ENCODE measurements around the gene PTPRG.

The PTPRG gene

GRCh38 chr3:62287392-62287927, 726.1 kb downstream of the PTPRG start:
- no peak overlapping the region for H4K91ac ChIP-seq (ENCODE audit: low read depth, low read length)
- H2BK5ac ChIP-seq (ENCODE audit: low read depth, low read length, poor library complexity): no peak overlapping the region
- no peak overlapping the region for H4K8ac ChIP-seq (ENCODE audit: low read depth, low read length)
- H3K23ac ChIP-seq (ENCODE audit: low read length): no peak overlapping the region
- H3K4me3 ChIP-seq (ENCODE audit: low read depth, low read length): no peak overlapping the region
- H3K4me2 ChIP-seq (ENCODE audit: low read length): no peak overlapping the region
- no peak overlapping the region for H2BK120ac ChIP-seq (ENCODE audit: insufficient read depth, low read length, poor library complexity)
- no peak overlapping the region for H2BK12ac ChIP-seq (ENCODE audit: low read length)
- no peak for DNase-seq
- H4K12ac ChIP-seq (ENCODE audit: low read depth, low read length): no peak overlapping the region
- no peaks in the 10 kb centered on the region for H3K27me3 ChIP-seq (ENCODE audit: insufficient read depth, low read length)
- H2AFZ ChIP-seq (ENCODE audit: insufficient read depth, low read length, poor library complexity): no peak overlapping the region
- H3K18ac ChIP-seq (ENCODE audit: low read length): no peak overlapping the region
- WGBS (ENCODE audit: extremely low coverage, insufficient coverage, insufficient read length): no CpG with 5 or more reads among the region's 4 CpGs
- H3K14ac ChIP-seq (ENCODE audit: low read length): no peak overlapping the region
- H3K79me2 ChIP-seq (ENCODE audit: control insufficient read depth, insufficient read depth, low read length, poor library complexity): no peaks in the 10 kb centered on the region
- H3K4ac ChIP-seq (ENCODE audit: low read depth, low read length): no peak overlapping the region
- no peaks in the 10 kb centered on the region for H3K4me1 ChIP-seq (ENCODE audit: control insufficient read depth in 1 of 2, insufficient read depth in 2 of 2, low read length in 2 of 2)
- H2AK5ac ChIP-seq (ENCODE audit: low read length): no peak overlapping the region
- H3K9ac ChIP-seq (ENCODE audit: low read length): no peak overlapping the region
- H3K79me1 ChIP-seq (ENCODE audit: low read length): no peaks in the 10 kb centered on the region
- no peaks in the 10 kb centered on the region for H3K9me3 ChIP-seq (ENCODE audit: insufficient read depth, low read depth, low read length)
- no peak overlapping the region for H3K27ac ChIP-seq (ENCODE audit: low read depth, low read length)
- H3K36me3 ChIP-seq (ENCODE audit: control insufficient read depth in 1 of 2, insufficient read depth in 2 of 2, low read length in 2 of 2): no peaks in the 10 kb centered on the region

- H2BK120ac ChIP-seq (ENCODE audit: insufficient read depth, low read length, poor library complexity): no peak overlapping the region
- H3K4me2 ChIP-seq (ENCODE audit: low read length): no peak overlapping the region
- no peaks in the 10 kb centered on the region for H3K79me1 ChIP-seq (ENCODE audit: low read length)
- H3K4ac ChIP-seq (ENCODE audit: low read depth, low read length): no peak overlapping the region
- no peaks in the 10 kb centered on the region for H3K79me2 ChIP-seq (ENCODE audit: control insufficient read depth, insufficient read depth, low read length, poor library complexity)
- no peak for DNase-seq
- H3K18ac ChIP-seq (ENCODE audit: low read length): no peak overlapping the region
- H4K8ac ChIP-seq (ENCODE audit: low read depth, low read length): no peak overlapping the region
- H3K9me3 ChIP-seq (ENCODE audit: insufficient read depth, low read depth, low read length): no peaks in the 10 kb centered on the region
- H2AFZ ChIP-seq (ENCODE audit: insufficient read depth, low read length, poor library complexity): no peak overlapping the region
- H4K12ac ChIP-seq (ENCODE audit: low read depth, low read length): no peak overlapping the region
- H3K27ac ChIP-seq (ENCODE audit: low read depth, low read length): no peak overlapping the region
- H3K23ac ChIP-seq (ENCODE audit: low read length): no peak overlapping the region
- H4K91ac ChIP-seq (ENCODE audit: low read depth, low read length): no peak overlapping the region
- H3K36me3 ChIP-seq (ENCODE audit: control insufficient read depth in 1 of 2, insufficient read depth in 2 of 2, low read length in 2 of 2): no peaks in the 10 kb centered on the region
- no CpG with 5 or more reads among the region's 2 CpGs for WGBS (ENCODE audit: extremely low coverage, insufficient coverage, insufficient read length)
- H2BK5ac ChIP-seq (ENCODE audit: low read depth, low read length, poor library complexity): no peak overlapping the region
- H3K9ac ChIP-seq (ENCODE audit: low read length): no peak overlapping the region
- no peaks in the 10 kb centered on the region for H3K4me1 ChIP-seq (ENCODE audit: control insufficient read depth in 1 of 2, insufficient read depth in 2 of 2, low read length in 2 of 2)
- no peak overlapping the region for H3K14ac ChIP-seq (ENCODE audit: low read length)
- no peak overlapping the region for H3K4me3 ChIP-seq (ENCODE audit: low read depth, low read length)
- no peak overlapping the region for H2AK5ac ChIP-seq (ENCODE audit: low read length)
- no peaks in the 10 kb centered on the region for H3K27me3 ChIP-seq (ENCODE audit: insufficient read depth, low read length)
- H2BK12ac ChIP-seq (ENCODE audit: low read length): no peak overlapping the region
Measured at GRCh38 chr3:62289922-62290321, 728.6 kb downstream of the PTPRG start.

- no peak overlapping the region for H2AFZ ChIP-seq (ENCODE audit: insufficient read depth, low read length, poor library complexity)
- no peak overlapping the region for H3K9ac ChIP-seq (ENCODE audit: low read length)
- H3K18ac ChIP-seq (ENCODE audit: low read length): no peak overlapping the region
- H4K8ac ChIP-seq (ENCODE audit: low read depth, low read length): no peak overlapping the region
- no peak overlapping the region for H4K91ac ChIP-seq (ENCODE audit: low read depth, low read length)
- no peak overlapping the region for H3K27ac ChIP-seq (ENCODE audit: low read depth, low read length)
- no CpG with 5 or more reads among the region's 2 CpGs for WGBS (ENCODE audit: extremely low coverage, insufficient coverage, insufficient read length)
- no peak overlapping the region for H3K4me3 ChIP-seq (ENCODE audit: low read depth, low read length)
- H3K4ac ChIP-seq (ENCODE audit: low read depth, low read length): no peak overlapping the region
- H2BK5ac ChIP-seq (ENCODE audit: low read depth, low read length, poor library complexity): no peak overlapping the region
- no peak overlapping the region for H2BK120ac ChIP-seq (ENCODE audit: insufficient read depth, low read length, poor library complexity)
- no peaks in the 10 kb centered on the region for H3K36me3 ChIP-seq (ENCODE audit: control insufficient read depth in 1 of 2, insufficient read depth in 2 of 2, low read length in 2 of 2)
- no peak overlapping the region for H3K14ac ChIP-seq (ENCODE audit: low read length)
- no peaks in the 10 kb centered on the region for H3K9me3 ChIP-seq (ENCODE audit: insufficient read depth, low read depth, low read length)
- no peak overlapping the region for H3K4me2 ChIP-seq (ENCODE audit: low read length)
- H3K79me2 ChIP-seq (ENCODE audit: control insufficient read depth, insufficient read depth, low read length, poor library complexity): no peaks in the 10 kb centered on the region
- H3K4me1 ChIP-seq (ENCODE audit: control insufficient read depth in 1 of 2, insufficient read depth in 2 of 2, low read length in 2 of 2): no peaks in the 10 kb centered on the region
- no peak overlapping the region for H3K23ac ChIP-seq (ENCODE audit: low read length)
- no peak overlapping the region for H4K12ac ChIP-seq (ENCODE audit: low read depth, low read length)
- no peaks in the 10 kb centered on the region for H3K79me1 ChIP-seq (ENCODE audit: low read length)
- no peak overlapping the region for H2BK12ac ChIP-seq (ENCODE audit: low read length)
- DNase-seq: no peak
- no peak overlapping the region for H2AK5ac ChIP-seq (ENCODE audit: low read length)
- no peaks in the 10 kb centered on the region for H3K27me3 ChIP-seq (ENCODE audit: insufficient read depth, low read length)
Measured at GRCh38 chr3:62293051-62293780, 731.8 kb downstream of the PTPRG start.

- no peak for DNase-seq
- H3K9me3 ChIP-seq (ENCODE audit: insufficient read depth, low read depth, low read length): no peaks in the 10 kb centered on the region
- WGBS (ENCODE audit: extremely low coverage, insufficient coverage, insufficient read length): no CpG with 5 or more reads among the region's 2 CpGs
Measured at GRCh38 chr3:62295571-62295970, 734.2 kb downstream of the PTPRG start.

More at GRCh38 chr3:62295571-62295970, 734.2 kb downstream of the PTPRG start:
- no peak overlapping the region for H3K4ac ChIP-seq (ENCODE audit: low read depth, low read length)
- no peak overlapping the region for H3K4me3 ChIP-seq (ENCODE audit: low read depth, low read length)
- H2BK5ac ChIP-seq (ENCODE audit: low read depth, low read length, poor library complexity): no peak overlapping the region
- H3K27ac ChIP-seq (ENCODE audit: low read depth, low read length): no peak overlapping the region
- H3K79me1 ChIP-seq (ENCODE audit: low read length): no peaks in the 10 kb centered on the region
- H3K79me2 ChIP-seq (ENCODE audit: control insufficient read depth, insufficient read depth, low read length, poor library complexity): no peaks in the 10 kb centered on the region
- H3K27me3 ChIP-seq (ENCODE audit: insufficient read depth, low read length): no peaks in the 10 kb centered on the region
- no peak overlapping the region for H4K8ac ChIP-seq (ENCODE audit: low read depth, low read length)
- H2AK5ac ChIP-seq (ENCODE audit: low read length): no peak overlapping the region
- no peak overlapping the region for H2BK12ac ChIP-seq (ENCODE audit: low read length)
- H2BK120ac ChIP-seq (ENCODE audit: insufficient read depth, low read length, poor library complexity): no peak overlapping the region
- H4K12ac ChIP-seq (ENCODE audit: low read depth, low read length): no peak overlapping the region
- H3K14ac ChIP-seq (ENCODE audit: low read length): no peak overlapping the region
- H4K91ac ChIP-seq (ENCODE audit: low read depth, low read length): no peak overlapping the region
- no peak overlapping the region for H3K18ac ChIP-seq (ENCODE audit: low read length)
- H3K9ac ChIP-seq (ENCODE audit: low read length): no peak overlapping the region
- H3K23ac ChIP-seq (ENCODE audit: low read length): no peak overlapping the region
- no peak overlapping the region for H3K4me2 ChIP-seq (ENCODE audit: low read length)
- H3K36me3 ChIP-seq (ENCODE audit: control insufficient read depth in 1 of 2, insufficient read depth in 2 of 2, low read length in 2 of 2): no peaks in the 10 kb centered on the region
- H2AFZ ChIP-seq (ENCODE audit: insufficient read depth, low read length, poor library complexity): no peak overlapping the region
- no peaks in the 10 kb centered on the region for H3K4me1 ChIP-seq (ENCODE audit: control insufficient read depth in 1 of 2, insufficient read depth in 2 of 2, low read length in 2 of 2)
